Measurements from ENCODE around the gene NAA10.

The NAA10 gene

DNA sequence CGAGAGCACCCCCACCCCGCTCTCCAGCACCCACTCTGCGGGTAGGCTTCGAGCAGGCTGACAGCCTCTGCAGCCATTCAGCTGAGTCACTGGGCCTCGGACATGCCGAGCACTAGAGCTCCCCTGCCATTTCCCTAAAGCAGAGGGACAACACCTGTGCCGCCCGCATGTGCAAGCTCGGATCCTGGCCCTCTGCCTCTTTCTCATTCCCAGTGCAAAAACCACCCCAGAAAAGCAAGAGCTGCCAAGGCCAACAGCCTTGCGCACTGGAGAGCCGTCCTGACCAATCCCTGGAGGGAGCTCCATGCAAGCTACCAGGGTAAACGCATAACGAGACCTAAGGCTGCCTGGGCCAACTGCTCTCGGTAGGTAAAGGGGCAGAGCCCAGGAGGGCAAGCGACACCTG is 31.4 kb upstream of the NAA10 start:
- FAIRE-seq: no peak

GRCh38 chrX:153965406-153965805 is 30.6 kb upstream of the NAA10 start:
- FAIRE-seq: no peak

DNA sequence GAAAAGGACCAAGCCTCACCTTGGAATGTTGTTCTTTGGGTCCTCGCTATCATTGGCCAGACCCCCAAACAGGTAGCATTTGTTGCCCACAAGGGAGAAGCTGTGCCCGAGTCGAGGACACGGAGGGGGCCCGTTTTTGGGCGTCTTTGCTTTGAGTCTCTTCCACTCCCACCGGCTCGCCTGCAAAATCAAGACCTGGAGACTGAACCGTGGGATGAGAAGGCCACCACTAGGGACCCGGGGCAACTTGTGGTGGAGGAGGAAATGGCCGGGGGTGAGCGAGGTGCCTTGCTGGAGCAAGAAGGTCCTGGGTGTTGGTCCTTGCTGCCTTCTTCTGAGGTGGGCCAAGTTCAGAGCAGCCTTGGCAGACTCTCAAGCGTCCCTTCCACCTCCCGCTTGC is 29.3 kb upstream of the NAA10 start:
- no peak for FAIRE-seq

DNA sequence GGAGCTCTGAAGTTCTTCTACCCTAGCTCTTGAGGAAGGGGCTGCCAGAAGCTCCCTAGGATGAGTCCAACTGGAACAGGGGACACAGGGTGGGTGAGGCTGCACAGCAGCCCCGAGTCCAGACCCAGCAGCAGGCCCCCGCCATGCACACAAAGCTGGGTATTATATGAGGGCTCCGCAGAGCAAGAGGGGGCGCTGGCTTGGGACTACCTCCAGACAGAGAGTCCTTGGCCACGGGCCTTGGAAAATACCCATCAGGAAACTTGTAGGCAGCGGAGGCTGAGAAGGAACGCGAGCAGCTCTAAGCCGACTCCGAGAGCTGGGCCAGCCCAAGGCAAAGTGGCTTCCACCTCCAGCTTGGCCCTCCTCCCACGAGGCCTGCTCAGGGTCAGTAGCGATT is 28.7 kb upstream of the NAA10 start:
- FAIRE-seq: no peak

- no peak for FAIRE-seq
These were observed 26.5 kb upstream of the NAA10 start for GRCh38 chrX:153961292-153961691.

GRCh38 chrX:153960786-153961185 is 25.9 kb upstream of the NAA10 start:
- FAIRE-seq: no peak

DNA sequence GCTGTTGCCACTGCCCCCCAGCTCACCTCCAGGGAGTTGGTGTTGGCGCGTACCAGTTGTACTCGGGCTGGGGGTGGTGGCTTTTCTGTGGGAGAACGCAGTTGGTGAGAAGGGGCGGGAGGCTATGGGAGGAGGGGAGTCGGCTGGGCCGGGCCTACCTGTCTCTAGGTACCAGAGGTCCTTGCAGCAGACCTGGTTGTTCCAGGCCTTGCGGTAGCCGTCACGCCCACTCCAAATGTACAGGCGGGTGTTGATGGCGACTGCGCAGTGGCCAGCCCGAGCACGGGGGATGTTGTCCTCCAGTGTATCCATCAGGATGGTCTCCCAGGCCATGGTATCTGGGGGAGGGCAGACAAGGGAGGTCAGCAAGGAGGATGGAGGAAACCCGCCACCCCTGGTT is 25.2 kb upstream of the NAA10 start:
- no peak for FAIRE-seq

DNA sequence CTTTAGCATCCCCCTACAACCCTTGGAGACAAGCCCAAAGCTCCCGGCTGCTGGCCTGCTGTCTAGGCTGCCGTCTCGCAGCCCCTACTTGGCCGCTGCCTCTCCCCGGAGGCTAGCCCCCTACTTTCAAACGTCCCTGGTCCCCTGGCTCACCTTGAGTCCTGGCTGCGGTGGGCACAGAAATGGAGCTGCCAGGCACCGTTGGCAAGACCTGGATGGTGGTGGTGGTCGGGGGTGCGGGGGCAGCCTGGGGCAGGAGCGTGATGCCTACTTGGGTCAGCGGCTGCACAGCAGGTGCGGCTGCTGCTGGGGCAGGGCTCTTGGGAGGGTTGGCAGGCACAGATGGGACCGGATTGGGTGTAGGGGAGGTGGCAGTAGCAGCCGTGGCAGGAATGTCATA is 24.8 kb upstream of the NAA10 start:
- FAIRE-seq: no peak

GRCh38 chrX:153958605-153959004 is 23.8 kb upstream of the NAA10 start:
- FAIRE-seq: no peak

DNA sequence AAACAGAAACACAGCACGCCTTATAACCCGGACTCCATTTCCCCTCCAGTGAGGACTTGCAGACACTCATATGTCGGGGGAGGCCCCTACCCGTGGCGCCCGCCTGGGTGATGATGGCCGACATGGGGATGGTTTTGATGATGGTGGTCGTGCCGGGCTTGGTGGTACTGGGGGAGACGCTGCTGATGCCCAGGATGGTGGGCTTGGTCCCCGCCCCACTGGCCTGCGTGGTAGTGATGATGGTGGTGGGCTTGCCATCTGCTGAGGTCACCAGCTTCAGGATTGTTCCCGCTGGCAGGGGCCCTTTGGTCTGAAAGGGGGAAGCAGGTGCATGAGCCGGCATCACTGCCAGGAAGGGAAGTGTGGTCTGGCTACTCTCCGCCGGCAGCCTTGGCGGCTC is 22.4 kb upstream of the NAA10 start:
- no peak for FAIRE-seq

- no peak for FAIRE-seq
These were observed 21.4 kb upstream of the NAA10 start for GRCh38 chrX:153956044-153956907.

GRCh38 chrX:153955228-153955732 is 20.4 kb upstream of the NAA10 start:
- FAIRE-seq: no peak

DNA sequence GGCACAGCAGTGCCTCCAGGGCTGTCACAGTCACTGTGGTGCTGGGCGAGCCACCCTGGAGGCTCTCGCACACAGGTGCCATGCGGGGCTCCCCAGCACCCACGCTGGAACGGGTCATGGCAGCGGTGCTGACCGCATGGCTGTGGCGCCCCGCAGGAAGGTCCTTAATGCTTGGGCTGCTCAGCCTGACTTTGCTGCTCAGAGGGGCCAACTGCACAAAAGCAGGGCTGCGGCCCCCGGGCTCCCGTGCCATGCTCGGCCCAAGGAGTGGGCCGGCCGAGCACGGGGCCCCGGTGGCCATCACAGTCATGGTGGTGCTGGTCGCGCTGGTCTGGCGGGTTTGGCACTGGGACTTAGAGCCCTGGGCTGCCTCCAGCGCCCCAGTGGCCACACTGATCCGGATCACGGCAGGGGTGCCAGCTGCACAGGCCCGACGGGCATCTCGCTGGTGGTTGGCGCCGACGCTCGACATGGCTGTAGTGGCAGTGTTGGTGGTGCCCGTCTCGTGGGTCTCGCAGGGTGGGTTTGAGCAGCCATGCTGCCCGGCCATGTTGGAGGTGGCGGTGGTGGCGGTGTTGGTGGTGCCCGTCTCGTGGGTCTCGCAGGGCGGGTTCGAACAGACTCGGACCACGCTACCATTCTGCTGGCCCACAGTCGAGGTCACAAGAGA is 19.9 kb upstream of the NAA10 start:
- FAIRE-seq: no peak

GRCh38 chrX:153953892-153954557 is 19.2 kb upstream of the NAA10 start:
- FAIRE-seq: no peak

DNA sequence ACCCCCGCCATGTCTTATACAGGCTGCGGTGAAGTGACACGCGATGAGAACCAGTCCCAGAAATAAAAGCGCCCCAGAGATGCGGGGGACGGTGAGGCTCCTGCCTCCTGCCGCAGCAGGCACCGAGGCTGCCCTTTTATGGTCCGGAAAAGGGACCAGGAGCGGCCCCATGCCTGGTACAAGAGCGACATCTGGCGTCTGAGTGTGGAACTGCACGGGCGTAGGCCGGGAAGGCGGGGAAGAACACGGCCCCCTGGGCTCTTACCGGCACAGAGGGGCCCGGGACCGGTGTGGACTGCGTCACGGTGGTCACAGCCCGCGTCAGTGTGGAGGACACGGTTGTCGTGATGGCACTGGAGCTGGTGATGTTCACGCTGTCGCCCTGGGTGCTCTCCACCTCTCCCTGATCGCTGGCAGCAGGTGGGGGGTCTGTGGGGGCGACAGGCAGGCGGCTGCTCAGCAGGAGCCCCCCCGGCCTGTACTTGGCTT is 18.5 kb upstream of the NAA10 start:
- FAIRE-seq: peak; percentile 54

- FAIRE-seq: no peak
These were observed 17.7 kb upstream of the NAA10 start for GRCh38 chrX:153952373-153953026.

DNA sequence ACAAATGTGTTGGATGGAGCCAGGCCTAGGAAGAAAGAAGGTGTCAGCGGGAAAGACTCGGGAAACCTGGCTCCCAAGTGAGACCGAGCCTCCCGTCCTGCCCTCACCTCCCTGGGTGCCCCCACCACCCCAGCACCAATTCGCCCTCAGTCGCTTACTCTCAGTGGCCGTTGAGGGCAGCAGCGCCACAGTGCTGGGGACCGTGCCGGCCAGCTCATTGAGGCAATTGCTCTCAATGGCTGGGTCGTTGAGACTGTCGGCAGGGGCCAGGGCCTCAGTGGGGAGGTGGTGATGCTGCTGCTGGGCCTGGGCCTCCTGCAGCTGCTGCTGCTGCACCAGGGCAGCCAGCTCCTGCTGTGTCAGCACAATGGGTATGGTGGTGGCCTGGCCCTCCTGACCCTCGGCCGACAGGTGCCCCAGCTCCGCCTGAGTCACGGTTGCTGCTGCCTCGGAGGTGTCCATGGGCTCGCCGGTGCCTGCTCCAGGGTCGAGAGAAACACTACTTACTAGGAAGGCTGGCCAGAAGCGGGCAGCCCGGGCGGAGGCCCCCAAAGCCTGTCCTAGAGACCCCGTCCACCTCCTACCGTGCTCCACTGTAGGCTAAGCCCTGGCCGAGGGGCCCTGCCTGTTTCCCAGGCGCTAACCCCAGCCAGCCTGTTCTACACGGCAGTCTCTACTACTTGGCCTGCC is 17.0 kb upstream of the NAA10 start:
- no peak for FAIRE-seq

- no peak for FAIRE-seq
These were observed 15.3 kb upstream of the NAA10 start for GRCh38 chrX:153950127-153950526.

GRCh38 chrX:153948847-153949805 is 14.3 kb upstream of the NAA10 start:
- FAIRE-seq: no peak

DNA sequence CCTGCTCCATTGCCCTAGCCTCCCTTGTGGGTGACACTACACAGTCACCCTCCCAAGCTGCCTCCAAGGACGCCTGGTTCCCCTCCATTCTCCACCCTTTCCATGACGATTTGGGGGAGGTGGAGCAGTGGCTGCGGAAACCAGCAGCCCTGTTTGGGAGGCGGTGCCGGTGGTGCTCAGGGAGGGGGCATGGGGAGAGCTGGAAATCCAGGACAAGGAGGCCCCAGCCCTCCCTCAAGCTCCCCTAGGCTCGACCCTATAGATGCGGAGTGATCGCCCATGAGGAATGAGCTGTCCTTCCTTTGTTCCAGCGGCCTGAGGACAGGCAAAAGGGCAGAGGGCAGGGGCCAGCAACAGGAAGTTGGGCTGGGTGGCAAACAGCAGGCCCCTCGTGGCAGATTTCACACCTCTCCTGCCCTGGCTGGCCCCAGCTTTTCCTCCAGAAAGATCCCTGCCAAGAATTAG is 13.2 kb upstream of the NAA10 start:
- FAIRE-seq: peak; percentile 30

All from G401.6 (cell line).